ENCODE measurements around the gene BPNT1. TPM values are rescaled to one million over a fixed set of nuclear protein-coding genes. Genes with fewer than 3 reads are reported as not detected.

Gene BPNT1
- total and polyA plus RNA-seq, 2 of the 13 experiments (the other 11 are each of a cell fraction or from before 2014, with no cell fraction given), result 35.2 to 43.9 TPM

DNA sequence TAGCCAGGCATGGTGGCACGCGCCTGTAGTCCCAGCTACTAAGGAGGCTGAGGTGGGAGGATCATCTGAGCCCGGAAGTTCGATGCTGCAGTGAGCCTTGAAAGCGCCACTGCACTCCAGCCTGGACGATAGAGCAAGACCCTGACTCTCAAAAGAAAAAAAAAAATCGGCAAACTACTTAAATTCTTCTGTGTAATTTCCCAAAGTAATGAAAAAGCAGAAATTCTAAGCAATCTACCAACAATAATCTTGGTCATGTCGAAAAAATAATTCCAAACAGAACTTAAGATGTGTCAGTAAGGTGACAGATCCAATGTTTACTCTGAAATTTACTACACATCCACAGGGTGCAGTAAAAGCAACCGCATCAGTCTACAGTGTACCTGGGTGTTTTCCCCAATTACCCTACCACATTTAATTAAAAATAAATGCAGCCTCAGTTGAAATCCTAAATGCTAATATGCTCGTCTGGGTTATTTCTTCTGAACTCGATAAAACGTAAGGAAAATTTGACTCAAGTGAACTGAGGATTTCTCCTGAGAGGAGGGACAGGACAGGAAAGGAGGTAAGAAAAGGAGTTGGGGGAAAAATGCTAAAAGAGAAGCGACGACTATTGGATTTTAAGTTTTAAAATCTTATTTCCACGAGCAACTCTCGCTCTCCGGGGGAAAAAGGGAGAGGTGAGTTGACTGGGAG, 44.1 kb downstream of the BPNT1 start (continued):
- peak; percentile 42; the same call in 1 of the 2 replicates for TF ChIP-seq SAP130 (CRISPR knock-in tag; IDR thresholded peaks at IDR 0.05; ENCODE audit: low read depth)
- TF ChIP-seq CHD2 (IDR thresholded peaks at IDR 0.05; ENCODE audit: low read depth, low read length), result no peak
- TF ChIP-seq FOXA1 (IDR thresholded peaks at IDR 0.05), result no peak
- 0 out of 2 replicates have a peak, but pooled peaks have one; percentile 32 for TF ChIP-seq FOXA1 (CRISPR knock-in tag; IDR thresholded peaks at IDR 0.05)
- TF ChIP-seq SRF (IDR thresholded peaks at IDR 0.05; ENCODE audit: low read depth, low read length), result no peak
- no peak for TF ChIP-seq ZNF569 (CRISPR knock-in tag; IDR thresholded peaks at IDR 0.05; ENCODE audit: borderline replicate concordance)
- TF ChIP-seq SNRNP70 (IDR thresholded peaks at IDR 0.05; ENCODE audit: low read depth, low read length), result no peak
- TF ChIP-seq ZNF570 (CRISPR knock-in tag; IDR thresholded peaks at IDR 0.05; ENCODE audit: borderline replicate concordance), result no peak
- no peak for TF ChIP-seq GABPA (IDR thresholded peaks at IDR 0.05; ENCODE audit: low read depth, low read length)
- peak; percentile 34; the same call in 1 of the 2 replicates for TF ChIP-seq GABPA (CRISPR knock-in tag; IDR thresholded peaks at IDR 0.05; ENCODE audit: low read depth)
- TF ChIP-seq, protein P1, sequence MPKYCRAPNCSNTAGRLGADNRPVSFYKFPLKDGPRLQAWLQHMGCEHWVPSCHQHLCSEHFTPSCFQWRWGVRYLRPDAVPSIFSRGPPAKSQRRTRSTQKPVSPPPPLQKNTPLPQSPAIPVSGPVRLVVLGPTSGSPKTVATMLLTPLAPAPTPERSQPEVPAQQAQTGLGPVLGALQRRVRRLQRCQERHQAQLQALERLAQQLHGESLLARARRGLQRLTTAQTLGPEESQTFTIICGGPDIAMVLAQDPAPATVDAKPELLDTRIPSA (CRISPR knock-in tag; IDR thresholded peaks at IDR 0.05; ENCODE audit: borderline replicate concordance), result peak; percentile 10; the same call in 1 of the 2 replicates
- TF ChIP-seq, protein P2, sequence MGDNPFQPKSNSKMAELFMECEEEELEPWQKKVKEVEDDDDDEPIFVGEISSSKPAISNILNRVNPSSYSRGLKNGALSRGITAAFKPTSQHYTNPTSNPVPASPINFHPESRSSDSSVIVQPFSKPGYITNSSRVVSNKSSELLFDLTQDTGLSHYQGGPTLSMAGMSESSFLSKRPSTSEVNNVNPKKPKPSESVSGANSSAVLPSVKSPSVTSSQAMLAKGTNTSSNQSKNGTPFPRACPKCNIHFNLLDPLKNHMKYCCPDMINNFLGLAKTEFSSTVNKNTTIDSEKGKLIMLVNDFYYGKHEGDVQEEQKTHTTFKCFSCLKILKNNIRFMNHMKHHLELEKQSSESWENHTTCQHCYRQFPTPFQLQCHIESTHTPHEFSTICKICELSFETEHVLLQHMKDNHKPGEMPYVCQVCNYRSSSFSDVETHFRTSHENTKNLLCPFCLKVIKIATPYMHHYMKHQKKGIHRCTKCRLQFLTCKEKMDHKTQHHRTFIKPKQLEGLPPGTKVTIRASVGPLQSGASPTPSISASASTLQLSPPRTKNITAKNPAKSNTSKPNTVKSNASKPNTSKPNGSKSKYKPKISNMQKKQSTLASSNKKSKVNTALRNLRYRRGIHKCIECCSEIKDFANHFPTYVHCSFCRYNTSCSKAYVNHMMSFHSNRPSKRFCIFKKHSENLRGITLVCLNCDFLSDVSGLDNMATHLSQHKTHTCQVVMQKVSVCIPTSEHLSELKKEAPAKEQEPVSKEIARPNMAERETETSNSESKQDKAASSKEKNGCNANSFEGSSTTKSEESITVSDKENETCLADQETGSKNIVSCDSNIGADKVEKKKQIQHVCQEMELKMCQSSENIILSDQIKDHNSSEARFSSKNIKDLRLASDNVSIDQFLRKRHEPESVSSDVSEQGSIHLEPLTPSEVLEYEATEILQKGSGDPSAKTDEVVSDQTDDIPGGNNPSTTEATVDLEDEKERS (CRISPR knock-in tag; IDR thresholded peaks at IDR 0.05), result 0 out of 2 replicates have a peak, but pooled peaks have one; percentile 58
- no peak for TF ChIP-seq BCL6 (CRISPR knock-in tag; IDR thresholded peaks at IDR 0.05)
- TF ChIP-seq ZNF234 (CRISPR knock-in tag; conservative IDR thresholded peaks at IDR 0.05), result 0 out of 2 replicates have a peak, but pooled peaks have one; percentile 0
- 0 out of 2 replicates have a peak, but pooled peaks have one; percentile 19 for TF ChIP-seq ZBTB20 (CRISPR knock-in tag; IDR thresholded peaks at IDR 0.05; ENCODE audit: borderline replicate concordance, low read depth)
- no peak for TF ChIP-seq AHR (CRISPR knock-in tag; IDR thresholded peaks at IDR 0.05)
- TF ChIP-seq ZBTB3 (CRISPR knock-in tag; IDR thresholded peaks at IDR 0.05; ENCODE audit: borderline replicate concordance, low read depth), result no peak
- TF ChIP-seq GABPB1 (CRISPR knock-in tag; IDR thresholded peaks at IDR 0.05), result peak; percentile 45; the same call in 1 of the 2 replicates

Measured in HepG2 (cell line).